ENCODE results near the gene ICAM3. TPM values are rescaled to one million over a fixed set of nuclear protein-coding genes. Genes with fewer than 3 reads are reported as not detected.
A peak's percentile ranks its signal among the peaks of the same experiment; 100 is the strongest.

The ICAM3 gene
- total RNA-seq, 1 experiment from 2014 or later = 7.9 TPM

GRCh38 chr19:10285393-10285792 lies 54.0 kb downstream of the ICAM3 start:
- no peak overlapping the region for H3K4me3 Mint-ChIP-seq (ENCODE audit: unreplicated experiment)
- no TSS peak for BruUV-seq (replicated peaks)
- DNase-seq (ENCODE audit: unreplicated experiment) = no peak
- no peak for TF ChIP-seq CTCF (IDR thresholded peaks at IDR 0.05; ENCODE audit: unreplicated experiment)
- no peaks in the 10 kb centered on the region for H3K9me3 Mint-ChIP-seq (ENCODE audit: unreplicated experiment)
- intact Hi-C loops (cut with micrococcal nuclease) = no loop called here
- ChIA-PET CTCF (interaction anchor here (0.9 to 1.8 kb wide), 5 partner anchors 14 to 113 kb away, joined by 3 to 7 read pairs (median 3); no protein-coding TSS in a partner anchor), POLR2A (interaction anchor here (0.6 to 1.7 kb wide), 4 partner anchors 15 to 115 kb away, joined by 4 to 14 read pairs (median 5); partner anchors contain the start of genes ICAM1, RAVER1 and TYK2)
- peaks cover 28% of the 10 kb centered on the region for H3K4me1 Mint-ChIP-seq (ENCODE audit: insufficient read depth, unreplicated experiment)
- peak overlapping the region; percentile 5 for H3K27ac Mint-ChIP-seq (ENCODE audit: low read depth, unreplicated experiment)
- no peaks in the 10 kb centered on the region for H3K27me3 Mint-ChIP-seq (ENCODE audit: insufficient read depth, unreplicated experiment)
- no peaks in the 10 kb centered on the region for H3K36me3 Mint-ChIP-seq (ENCODE audit: insufficient read depth, unreplicated experiment)

GRCh38 chr19:10284960-10285278 lies 54.5 kb downstream of the ICAM3 start:
- intact Hi-C loops (cut with micrococcal nuclease) = no loop called here
- Mint-ChIP-seq H3K36me3 (ENCODE audit: insufficient read depth, unreplicated experiment) (peaks cover under 1% of the 10 kb centered on the region), H3K27me3 (ENCODE audit: insufficient read depth, unreplicated experiment) (no peaks in the 10 kb centered on the region)

GRCh38 chr19:10284065-10284959 lies 55.1 kb downstream of the ICAM3 start:
- BruUV-seq (replicated peaks) = no TSS peak

More at GRCh38 chr19:10284960-10285278, 54.5 kb downstream of the ICAM3 start:
- H3K4me1 Mint-ChIP-seq (ENCODE audit: insufficient read depth, unreplicated experiment) = peaks cover 26% of the 10 kb centered on the region
- CTCF ChIA-PET = interaction anchor here (0.7 to 1.4 kb wide), 3 partner anchors 13 to 104 kb away, joined by 3 read pairs; no protein-coding TSS in a partner anchor
- TF ChIP-seq CTCF (IDR thresholded peaks at IDR 0.05; ENCODE audit: unreplicated experiment) = no peak
- no peak for DNase-seq (ENCODE audit: unreplicated experiment)
- no TSS peak for BruUV-seq (replicated peaks)
- no peak overlapping the region for H3K4me3 Mint-ChIP-seq (ENCODE audit: unreplicated experiment)
- POLR2A ChIA-PET = interaction anchor here (0.6 to 0.7 kb wide), 2 partner anchors 16 to 115 kb away, joined by 3 to 4 read pairs; no protein-coding TSS in a partner anchor
- H3K9me3 Mint-ChIP-seq (ENCODE audit: unreplicated experiment) = no peaks in the 10 kb centered on the region
- H3K27ac Mint-ChIP-seq (ENCODE audit: low read depth, unreplicated experiment) = peak overlapping the region; percentile 5

More at GRCh38 chr19:10284065-10284959, 55.1 kb downstream of the ICAM3 start:
- TF ChIP-seq CTCF (IDR thresholded peaks at IDR 0.05; ENCODE audit: unreplicated experiment) = no peak
- CTCF ChIA-PET = interaction anchor here (0.7 to 1.4 kb wide), 4 partner anchors 12 to 104 kb away, joined by 3 to 5 read pairs (median 3); no protein-coding TSS in a partner anchor
- H3K36me3 Mint-ChIP-seq (ENCODE audit: insufficient read depth, unreplicated experiment) = peaks cover 6% of the 10 kb centered on the region
- H3K4me3 Mint-ChIP-seq (ENCODE audit: unreplicated experiment) = no peak overlapping the region
- H3K27ac Mint-ChIP-seq (ENCODE audit: low read depth, unreplicated experiment) = no peak overlapping the region
- no peak for DNase-seq (ENCODE audit: unreplicated experiment)
- H3K27me3 Mint-ChIP-seq (ENCODE audit: insufficient read depth, unreplicated experiment) = no peaks in the 10 kb centered on the region
- POLR2A ChIA-PET = interaction anchor here (0.7 kb wide), 1 partner anchor 15 kb away, joined by 3 read pairs; no protein-coding TSS in a partner anchor
- intact Hi-C loops (cut with micrococcal nuclease) = no loop called here
- H3K9me3 Mint-ChIP-seq (ENCODE audit: unreplicated experiment) = no peaks in the 10 kb centered on the region
- H3K4me1 Mint-ChIP-seq (ENCODE audit: insufficient read depth, unreplicated experiment) = peaks cover 29% of the 10 kb centered on the region

Other genes with a start within 250 kb of the ICAM3 start
- 0.44 TPM in 1 of 2 replicates, not detected in the other for gene ANGPTL6, start 236.9 kb downstream of the ICAM3 start, total RNA-seq (2022)
- 95.0 and 123 TPM in 2 replicates for gene PPAN, start 233.3 kb downstream of the ICAM3 start, total RNA-seq (2022)
- 36.1 and 43.1 TPM in 2 replicates for gene P2RY11, start 227.9 kb downstream of the ICAM3 start, total RNA-seq (2022)
- gene EIF3G, start 219.7 kb downstream of the ICAM3 start, total RNA-seq (2022) = 224 and 249 TPM in 2 replicates
- 47.7 and 76.4 TPM in 2 replicates for gene DNMT1, start 144.7 kb downstream of the ICAM3 start, total RNA-seq (2022)
- gene S1PR2, start 108.3 kb downstream of the ICAM3 start, total RNA-seq (2022) = 0.64 and 0.89 TPM in 2 replicates
- 99.1 and 120 TPM in 2 replicates for gene MRPL4, start 87.4 kb downstream of the ICAM3 start, total RNA-seq (2022)
- gene ICAM1, start 68.5 kb downstream of the ICAM3 start, total RNA-seq (2022) = 3.3 and 4.6 TPM in 2 replicates
- gene ICAM4, start 52.7 kb downstream of the ICAM3 start, total RNA-seq (2022) = not detected in 2 replicates
- 4.7 and 7.7 TPM in 2 replicates for gene ICAM5, start 49.7 kb downstream of the ICAM3 start, total RNA-seq (2022)
- gene ZGLP1, start 29.8 kb downstream of the ICAM3 start, total RNA-seq (2022) = 3.8 and 4.9 TPM in 2 replicates
- 30.2 and 30.3 TPM in 2 replicates for gene FDX2, start 23.6 kb downstream of the ICAM3 start, total RNA-seq (2022)
- 31.5 and 36.1 TPM in 2 replicates for gene RAVER1, start 6.1 kb downstream of the ICAM3 start, total RNA-seq (2022)
- 75.0 and 83.7 TPM in 2 replicates for gene TYK2, start 40.9 kb upstream of the ICAM3 start, total RNA-seq (2022)
- 164 and 188 TPM in 2 replicates for gene CDC37, start 63.9 kb upstream of the ICAM3 start, total RNA-seq (2022)
- 0.42 and 0.49 TPM in 2 replicates for gene PDE4A, start 80.9 kb upstream of the ICAM3 start, total RNA-seq (2022)
- 46.1 and 48.5 TPM in 2 replicates for gene KEAP1, start 163.7 kb upstream of the ICAM3 start, total RNA-seq (2022)
- not detected in 2 replicates for gene S1PR5, start 177.8 kb upstream of the ICAM3 start, total RNA-seq (2022)
- 22.6 and 36.8 TPM in 2 replicates for gene ATG4D, start 204.3 kb upstream of the ICAM3 start, total RNA-seq (2022)
- gene KRI1, start 226.4 kb upstream of the ICAM3 start, total RNA-seq (2022) = 23.3 and 27.4 TPM in 2 replicates
- gene CDKN2D, start 229.4 kb upstream of the ICAM3 start, total RNA-seq (2022) = 2.5 and 2.6 TPM in 2 replicates
- gene AP1M2, start 247.7 kb upstream of the ICAM3 start, total RNA-seq (2022) = 1.8 and 6.1 TPM in 2 replicates

All from MCF 10A (cell line).